Psoas muscle (tissue), 8 donors: Measurements from ENCODE around the gene TEP1. TPM values are rescaled to one million over a fixed set of nuclear protein-coding genes. Genes with fewer than 3 reads are reported as not detected.
"Not testable (repeated sequence)": the region's sequence is repeated elsewhere in the genome, so short reads cannot be mapped to it uniquely, and the experiment has no call there.

Source experiments
- ATAC-seq, 4 donors: fragments of 200-7000 bp; cut with Tn5 transposase; one replicate each; pipeline ENCODE4 v1.9.1; 2020; ENCODE audit warnings: moderate library complexity in 3 of 4, mild to moderate bottlenecking in 2 of 4
- DNase-seq, 2 donors: peaks; one replicate each; pipeline ENCODE4 v3.0.0-alpha.2; 2020
- H3K27ac ChIP-seq: fragments of 200-600 bp; one replicate; pipeline ENCODE4 v1.8.0; 2022
- H3K27me3 ChIP-seq, 3 donors: fragments of 200-600 bp in 1 of 3; one replicate each; pipeline versions ENCODE4 v1.6.1 to v1.8.0; 2013 to 2022; ENCODE audit warnings: low read length in 2 of 3, mild to moderate bottlenecking in 2 of 3, moderate library complexity in 1 of 3; ENCODE audit not compliant: insufficient read depth in 3 of 3
- H3K36me3 ChIP-seq, 2 donors: fragments of 200-600 bp in 1 of 2; one replicate each; pipeline versions ENCODE4 v1.6.1 to v1.8.0; 2013 to 2022; ENCODE audit warnings: low read depth in 1 of 2, mild to moderate bottlenecking in 1 of 2, moderate library complexity in 1 of 2; ENCODE audit not compliant: insufficient read depth in 1 of 2
- H3K4me1 ChIP-seq: fragments of 200-600 bp; one replicate; pipeline ENCODE4 v1.8.0; 2022
- H3K4me3 ChIP-seq: fragments of 200-600 bp; one replicate; pipeline ENCODE4 v1.8.0; 2022; ENCODE audit warnings: mild to moderate bottlenecking
- H3K9me3 ChIP-seq: fragments of 200-600 bp; one replicate; pipeline ENCODE4 v1.8.0; 2022
- CTCF ChIP-seq: fragments of 200-600 bp; IDR thresholded peaks from one replicate; pipeline ENCODE4 v1.8.0; 2022; ENCODE audit warnings: antibody characterized with exemption
- WGBS, 3 donors: extraction: QIAGEN DNeasy Blood & Tissue Kit; methylation state at CpG; one replicate each; pipeline versions ENCODE4 v1.1.6 to v1.1.7; 2013; 5-methylcytosine and 5-hydroxymethylcytosine counted together
- intact Hi-C, 2 donors: fragments of 100-400 bp; cut with DNase I; formaldehyde crosslinking; loops; one replicate each; pipeline versions ENCODE4 v1.11.0 to v1.14.2; 2022
- polyA plus RNA-seq, 3 donors: library from polyadenylated mRNA; stranded (reverse); fragments of 200-250 nt; gene quantifications; one replicate each; pipeline ENCODE4 v1.2.3, GENCODE V29; 2013
- total RNA-seq, 4 donors: library from RNA; stranded (reverse); fragmentation: NEBNext Ultra II Directional in 2 of 4; extraction: Animal tissue kit (Norgen Biotek cat#: 25700) in 2 of 4; gene quantifications; one replicate each; pipeline versions ENCODE4 v1.2.1 to v1.2.4, GENCODE V29; 2021 to 2023
- donor health status: healthy with polysubstance abuse.
- donor health status: DM: no; HTN: no; CAD: no; lungs with moderate emphysema.
- donor health status: Bipolar disorder and iron deficiency.
- donor health status: healthy.
- donor health status: DM: yes; HTN: yes; CAD: no.
- donor health status: DM: no; HTN: no; CAD: no.
- donor health status: DM: no; HTN: no; CAD: no.
- donor health status: DM: yes; HTN: yes; CAD: no.

The TEP1 gene
- total and polyA plus RNA-seq, 7 donors, result 4.2 to 44.8 (median 14.7) TPM

- Histone ChIP-seq H3K36me3 (peaks cover 28 to 70% of the 10 kb centered on the region in 2 donors), H3K9me3 (no peaks in the 10 kb centered on the region)
These were observed 33.6 kb upstream of the TEP1 start for GRCh38 chr14:20446889-20447288.

GRCh38 chr14:20443650-20444049 is 30.3 kb upstream of the TEP1 start:
- H3K27me3 ChIP-seq, result not testable (repeated sequence)

More at GRCh38 chr14:20446889-20447288, 33.6 kb upstream of the TEP1 start:
- peaks cover 14% of the 10 kb centered on the region for H3K4me1 ChIP-seq
- H3K4me3 ChIP-seq, result no peak overlapping the region
- ATAC-seq (no peak), DNase-seq (no peak)
- 96 to 99% (median 98%) methylated on average over 5 of the region's 5 CpGs for WGBS, 3 donors
- no peak for TF ChIP-seq CTCF
- intact Hi-C loops, result no loop called here
- H3K27ac ChIP-seq, result no peak overlapping the region
- H3K27me3 ChIP-seq, result no peaks in the 10 kb centered on the region

GRCh38 chr14:20441461-20441860 is 28.2 kb upstream of the TEP1 start:
- Histone ChIP-seq H3K4me3 (no peak overlapping the region), H3K27me3 (no peaks in the 10 kb centered on the region), H3K4me1 (peaks cover 9% of the 10 kb centered on the region), H3K9me3 (no peaks in the 10 kb centered on the region), H3K27ac (no peak overlapping the region), H3K36me3 (peaks cover 9 to 16% of the 10 kb centered on the region in 2 donors)
- intact Hi-C loops, result no loop called here
- TF ChIP-seq CTCF, result no peak
- 86 to 95% (median 87%) methylated on average over 2 of the region's 2 CpGs for WGBS, 3 donors
- ATAC-seq (no peak), DNase-seq (no peak)

More at GRCh38 chr14:20443650-20444049, 30.3 kb upstream of the TEP1 start:
- H3K27ac ChIP-seq, intact Hi-C loops, H3K9me3 ChIP-seq, DNase-seq, H3K4me3 ChIP-seq, H3K4me1 ChIP-seq, ATAC-seq: not testable (repeated sequence)
- H3K36me3 ChIP-seq, result peaks cover 23 to 38% of the 10 kb centered on the region in 2 donors
- 59 to 91% (median 72%) methylated on average over 2 of the region's 4 CpGs for WGBS, 3 donors

- DNase-seq, result no peak
- Histone ChIP-seq H3K4me3 (no peak overlapping the region), H3K27ac (no peak overlapping the region), H3K4me1 (peaks cover 15% of the 10 kb centered on the region), H3K27me3 (no peaks in the 10 kb centered on the region), H3K36me3 (peaks cover 4 to 10% of the 10 kb centered on the region in 2 donors), H3K9me3 (no peaks in the 10 kb centered on the region)
- intact Hi-C loops, result no loop called here
- peak in 1 of 4 donors; percentile 10 for ATAC-seq
- WGBS, 3 donors, result 78 to 90% (median 79%) methylated on average over 5 of the region's 5 CpGs
- no peak for TF ChIP-seq CTCF
These were observed 27.6 kb upstream of the TEP1 start for GRCh38 chr14:20440882-20441281.

GRCh38 chr14:20440465-20440864 is 27.2 kb upstream of the TEP1 start:
- no peaks in the 10 kb centered on the region for H3K27me3 ChIP-seq
- no peak for ATAC-seq
- no peaks in the 10 kb centered on the region for H3K9me3 ChIP-seq
- no peak for TF ChIP-seq CTCF
- 84 to 89% (median 89%) methylated on average over 5 of the region's 5 CpGs for WGBS, 3 donors
- intact Hi-C loops, result no loop called here
- no peak overlapping the region for H3K27ac ChIP-seq
- H3K36me3 ChIP-seq, result peaks cover under 1 to 6% of the 10 kb centered on the region in 2 donors
- peaks cover 19% of the 10 kb centered on the region for H3K4me1 ChIP-seq
- no peak for DNase-seq
- no peak overlapping the region for H3K4me3 ChIP-seq
